Vagina (tissue), 2 donors: ENCODE data around the gene NAT10. TPM values are rescaled to one million over a fixed set of nuclear protein-coding genes. Genes with fewer than 3 reads are reported as not detected.

Source experiments
- DNase-seq, 2 donors: peaks; one replicate each; pipeline ENCODE4 v3.0.0-alpha.2; 2017; ENCODE audit errors: extremely low spot score in 2 of 2
- H3K27ac ChIP-seq: fragments of 200-600 bp; sonication (generic); one replicate; pipeline ENCODE4 v1.5.1; 2019
- H3K27me3 ChIP-seq: fragments of 200-600 bp; sonication (generic); one replicate; pipeline ENCODE4 v1.5.1; 2019
- H3K36me3 ChIP-seq, 2 donors: fragments of 200-600 bp; sonication (generic); one replicate each; pipeline ENCODE4 v1.5.1; 2017 to 2019
- H3K4me1 ChIP-seq: fragments of 200-600 bp; sonication (generic); one replicate; pipeline ENCODE4 v1.5.1; 2019
- H3K4me3 ChIP-seq, 2 donors: fragments of 200-600 bp; sonication (generic); 1 replicate in 1 of 2; 2 replicates in 1 of 2; pipeline ENCODE4 v1.5.1; 2016 to 2019
- H3K9me3 ChIP-seq: fragments of 200-600 bp; sonication (generic); one replicate; pipeline ENCODE4 v1.5.1; 2019
- CTCF ChIP-seq, 3 experiments: fragments of 450-650 bp in 2 of 3; fragments of 200-600 bp in 1 of 3; sonication (generic) in 1 of 3; IDR thresholded peaks; one replicate each; pipeline ENCODE4 v1.5.1; 2017 to 2019; ENCODE audit warnings: antibody characterized with exemption in 3 of 3, mild to moderate bottlenecking in 2 of 3, moderate library complexity in 2 of 3
- POLR2A ChIP-seq, 2 donors: fragments of 450-650 bp; IDR thresholded peaks; one replicate each; pipeline ENCODE4 v1.6.1; 2017; ENCODE audit warnings: antibody characterized with exemption in 2 of 2, mild to moderate bottlenecking in 2 of 2, moderate library complexity in 2 of 2
- POLR2AphosphoS5 ChIP-seq, 2 donors: sonication (generic); formaldehyde crosslinking; IDR thresholded peaks; one replicate each; pipeline ENCODE4 v1.9.0; 2017; ENCODE audit warnings: antibody characterized with exemption in 2 of 2, mild to moderate bottlenecking in 2 of 2, low read depth in 1 of 2; ENCODE audit not compliant: insufficient read depth in 1 of 2
- intact Hi-C: fragments of 100-400 bp; cut with DNase I; formaldehyde crosslinking; loops from one replicate; pipeline ENCODE4 v1.15.1; 2023
- total RNA-seq: library from RNA; depleted of rRNA; stranded (reverse); fragments of >200 nt; gene quantifications from one replicate; pipeline ENCODE4 v1.2.3, GENCODE V29; 2016

Gene NAT10
- total RNA-seq, 1 donor from 2014 or later = 24.8 TPM

DNA sequence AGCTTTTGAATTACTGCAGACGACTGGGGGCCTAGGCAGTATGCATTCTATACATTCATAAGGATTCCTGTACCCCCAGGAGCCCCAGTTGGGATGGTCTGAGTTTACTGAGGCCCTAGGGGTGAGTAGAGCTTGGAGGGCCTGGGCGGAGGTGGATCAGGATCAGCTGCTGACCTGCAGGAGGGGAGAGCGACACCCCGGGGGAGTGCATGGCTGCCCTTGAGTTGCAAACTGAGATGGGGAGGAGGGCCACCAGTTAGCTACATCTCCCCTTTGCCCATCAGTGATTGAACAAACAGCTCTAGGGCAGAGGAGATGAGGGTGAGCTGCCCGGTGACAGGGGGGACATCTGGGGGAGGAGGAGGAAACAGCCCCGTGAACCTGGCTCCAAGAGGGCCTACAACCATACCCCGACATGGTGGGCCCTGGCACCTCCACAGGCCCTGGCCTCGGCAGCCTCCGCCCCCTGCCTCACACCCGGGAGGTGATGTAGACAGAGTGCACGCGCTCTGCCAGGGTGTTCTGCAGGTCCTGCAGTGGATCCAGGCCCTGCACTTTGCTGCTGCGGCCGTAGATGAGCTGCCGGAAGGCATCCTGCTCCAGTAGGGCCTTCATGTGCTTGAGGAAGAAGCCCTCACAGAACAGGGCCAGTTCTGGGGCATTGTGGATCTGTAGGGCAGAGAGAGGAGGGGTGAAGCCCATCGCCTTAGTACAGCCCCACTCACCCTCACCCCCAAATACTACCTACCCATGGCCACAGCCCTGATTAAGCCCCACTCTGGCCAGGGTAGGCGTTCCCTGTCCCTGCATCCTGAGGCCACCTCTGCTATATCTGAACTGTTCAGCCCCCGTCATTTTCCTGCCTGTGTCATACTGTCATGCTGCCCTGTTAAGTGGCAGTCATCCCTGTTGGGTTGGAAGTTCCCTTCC is 46.8 kb downstream of the NAT10 start:
- peaks cover 0 to 17% of the 10 kb centered on the region in 2 donors for H3K36me3 ChIP-seq
- no peak for DNase-seq

DNA sequence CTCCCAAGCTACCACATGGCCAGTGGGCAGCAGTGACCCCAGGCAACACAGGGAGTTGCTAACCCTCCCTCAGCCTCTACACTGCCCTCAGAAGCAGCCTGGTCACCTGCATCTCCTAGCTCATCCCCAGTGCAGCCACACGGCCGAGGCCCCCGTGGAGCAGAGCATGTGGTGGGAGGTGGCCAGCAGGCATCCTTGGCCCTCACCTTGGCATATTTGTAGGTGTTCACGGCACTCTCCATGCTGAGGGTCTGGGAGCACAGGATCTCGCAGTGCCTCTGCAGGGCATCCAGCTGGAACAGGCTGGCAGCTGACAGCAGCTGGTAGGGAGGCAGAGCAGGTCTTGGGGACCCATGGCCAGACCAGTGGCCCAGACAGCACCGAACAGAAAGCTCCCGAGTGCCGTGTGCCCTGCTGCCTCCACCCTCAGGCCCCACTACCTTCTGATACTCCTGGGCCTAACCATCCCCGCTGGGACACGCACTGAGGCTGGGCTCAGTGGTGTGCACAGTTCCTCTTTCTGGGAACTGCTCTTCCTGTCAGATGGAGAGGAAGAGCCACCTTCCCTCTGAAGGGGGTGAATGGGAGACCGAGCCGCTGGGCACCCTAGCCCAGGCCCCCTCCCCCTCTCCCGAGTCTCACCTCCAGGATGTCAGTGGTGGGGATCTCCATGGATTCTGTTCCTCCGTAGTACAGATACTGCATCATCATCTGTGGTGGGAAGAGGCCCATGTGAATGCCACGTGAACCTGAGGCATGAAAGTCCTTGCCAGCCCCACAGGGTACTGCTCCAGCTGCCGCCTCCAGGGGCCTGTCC is 48.8 kb downstream of the NAT10 start:
- H3K27ac ChIP-seq = no peak overlapping the region
- no peak overlapping the region for H3K4me3 ChIP-seq
- peaks cover 0 to 7% of the 10 kb centered on the region in 2 donors for H3K36me3 ChIP-seq
- H3K27me3 ChIP-seq = no peaks in the 10 kb centered on the region
- no peak for TF ChIP-seq CTCF (IDR thresholded peaks at IDR 0.05)
- TF ChIP-seq POLR2AphosphoS5 (IDR thresholded peaks at IDR 0.05; ENCODE audit: insufficient read depth in 1 of 2, low read depth in 1 of 2) = no peak
- no peak for TF ChIP-seq POLR2A (IDR thresholded peaks at IDR 0.05)
- H3K4me1 ChIP-seq = peaks cover 12% of the 10 kb centered on the region
- no peak for DNase-seq
- intact Hi-C loops = no loop called here
- H3K9me3 ChIP-seq = no peaks in the 10 kb centered on the region

More for the DNA sequence above, 46.8 kb downstream of the NAT10 start:
- H3K4me1 ChIP-seq = peaks cover 12% of the 10 kb centered on the region
- intact Hi-C loops = no loop called here
- no peak overlapping the region for H3K27ac ChIP-seq
- H3K4me3 ChIP-seq = no peak overlapping the region
- no peak for TF ChIP-seq POLR2AphosphoS5 (IDR thresholded peaks at IDR 0.05; ENCODE audit: insufficient read depth in 1 of 2, low read depth in 1 of 2)
- no peak for TF ChIP-seq POLR2A (IDR thresholded peaks at IDR 0.05)
- TF ChIP-seq CTCF (IDR thresholded peaks at IDR 0.05) = no peak
- no peaks in the 10 kb centered on the region for H3K27me3 ChIP-seq
- no peaks in the 10 kb centered on the region for H3K9me3 ChIP-seq

DNA sequence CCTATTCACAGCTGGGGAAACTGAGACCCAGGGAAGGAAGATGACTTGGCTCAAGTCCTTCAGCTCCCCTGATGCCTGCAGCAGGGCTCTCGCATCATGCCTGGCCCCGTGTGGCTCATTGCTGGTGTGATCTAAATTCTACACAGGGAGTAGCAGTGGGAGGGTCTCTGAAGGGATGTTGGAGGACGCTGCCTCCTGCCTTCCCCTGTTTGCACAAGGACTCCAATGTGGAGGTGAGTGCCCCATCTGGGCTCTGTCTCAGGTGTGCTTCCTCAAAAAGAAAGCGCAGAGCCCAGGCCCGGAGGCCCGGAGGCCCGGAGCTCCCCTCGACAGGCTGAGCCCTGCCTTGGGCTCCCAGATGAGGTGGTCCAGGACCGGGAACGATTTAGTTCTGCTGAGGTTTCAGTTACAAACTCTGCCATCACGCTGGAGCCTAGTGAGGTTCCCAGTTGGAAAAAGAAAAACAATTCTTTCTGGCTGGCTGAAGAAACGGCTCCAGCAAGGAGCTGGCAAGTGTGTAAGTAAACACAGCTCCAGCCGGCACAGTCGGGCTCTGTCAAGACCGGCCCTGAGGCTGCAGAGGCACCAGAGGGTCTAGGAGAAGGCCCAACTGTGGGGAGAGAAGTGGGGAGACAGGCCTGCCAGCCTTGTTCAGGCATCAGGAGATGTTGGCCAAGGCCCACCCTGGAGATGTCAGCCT is 49.8 kb downstream of the NAT10 start:
- Histone ChIP-seq H3K36me3 (peaks cover 0 to 17% of the 10 kb centered on the region in 2 donors), H3K4me3 (no peak overlapping the region), H3K4me1 (peaks cover 12% of the 10 kb centered on the region), H3K27me3 (no peaks in the 10 kb centered on the region), H3K9me3 (no peaks in the 10 kb centered on the region), H3K27ac (no peak overlapping the region)
- DNase-seq = no peak
- TF ChIP-seq POLR2AphosphoS5 (IDR thresholded peaks at IDR 0.05; ENCODE audit: insufficient read depth in 1 of 2, low read depth in 1 of 2) = no peak
- TF ChIP-seq POLR2A (IDR thresholded peaks at IDR 0.05) = no peak
- no peak for TF ChIP-seq CTCF (IDR thresholded peaks at IDR 0.05)
- intact Hi-C loops = no loop called here

GRCh38 chr11:34155757-34156062 is 50.3 kb downstream of the NAT10 start:
- peaks cover 0 to 17% of the 10 kb centered on the region in 2 donors for H3K36me3 ChIP-seq

More at GRCh38 chr11:34155757-34156062, 50.3 kb downstream of the NAT10 start:
- no peaks in the 10 kb centered on the region for H3K9me3 ChIP-seq
- no peak overlapping the region for H3K27ac ChIP-seq
- H3K27me3 ChIP-seq = no peaks in the 10 kb centered on the region
- H3K4me1 ChIP-seq = peaks cover 12% of the 10 kb centered on the region
- no peak overlapping the region for H3K4me3 ChIP-seq
- no peak for DNase-seq
- TF ChIP-seq POLR2AphosphoS5 (IDR thresholded peaks at IDR 0.05; ENCODE audit: insufficient read depth in 1 of 2, low read depth in 1 of 2) = no peak
- no peak for TF ChIP-seq POLR2A (IDR thresholded peaks at IDR 0.05)
- TF ChIP-seq CTCF (IDR thresholded peaks at IDR 0.05) = no peak
- intact Hi-C loops = no loop called here
